HFF-Myc (cell line): Measurements from ENCODE around the gene FNDC5.

Experiments
- DNase-seq: peaks from one replicate; pipeline ENCODE4 v3.0.0-alpha.2; 2011; ENCODE audit warnings: low read depth; ENCODE audit errors: extremely low read depth
- H3K4me3 ChIP-seq: replicated peaks from 2 replicates; pipeline ENCODE4 v1.5.1; 2011; ENCODE audit warnings: low read depth, mild to moderate bottlenecking, control low read depth, low read length
- CTCF ChIP-seq: IDR thresholded peaks from 2 replicates; pipeline ENCODE4 v1.5.1; 2012; ENCODE audit warnings: mild to moderate bottlenecking, low read depth, low read length, control low read depth; ENCODE audit errors: missing control alignments

The FNDC5 gene

DNA sequence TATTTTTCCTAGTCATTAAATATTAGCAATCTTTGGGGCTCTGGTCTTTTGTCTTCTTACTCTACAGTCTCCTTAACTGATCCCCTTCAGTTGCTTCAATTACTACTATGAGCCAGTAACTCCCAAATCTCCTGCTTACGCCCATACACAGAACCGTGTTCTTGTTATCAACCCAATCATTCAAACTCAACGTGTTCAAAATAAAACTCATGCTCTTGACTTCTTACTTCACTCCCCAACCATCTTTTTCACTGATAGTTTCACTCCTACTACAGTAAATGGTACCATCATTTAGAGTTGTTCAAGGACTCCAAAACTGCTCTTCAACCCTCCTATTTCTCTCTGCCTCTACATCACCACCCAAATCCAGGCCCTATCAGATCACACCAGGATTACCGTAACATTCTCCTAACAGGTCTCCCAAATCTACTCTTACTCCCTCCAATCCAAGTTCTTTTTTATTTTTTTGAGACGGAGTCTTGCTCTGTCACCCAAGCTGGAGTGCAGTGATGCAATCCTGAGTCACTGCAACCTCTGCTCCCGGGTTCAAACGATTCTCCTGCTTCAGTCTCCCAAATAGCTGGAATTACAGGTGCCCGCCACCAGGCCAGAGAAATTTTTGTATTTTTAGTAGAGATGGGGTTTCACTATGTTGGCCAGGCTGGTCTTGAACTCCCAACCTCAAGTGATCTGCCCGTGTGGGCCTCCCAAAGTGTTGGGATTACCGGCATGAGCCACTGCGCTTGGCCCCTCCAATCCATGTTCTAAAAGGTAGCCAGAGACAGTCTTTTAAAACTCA, 56.6 kb downstream of the FNDC5 start:
- no peak for TF ChIP-seq CTCF
- peak overlapping the region; percentile 75; the same call in 1 of the 2 replicates for H3K4me3 ChIP-seq
- DNase-seq: no peak
